Measurements from ENCODE around the gene COA3.

The COA3 gene

GRCh38 chr17:42760652-42761581 lies 37.6 kb downstream of the COA3 start, which contains the start of gene RAMP2:
TSS of gene RAMP2 (plus strand) at chr17:42761227. CDS start at chr17:42761262, 35 bp downstream.
- TF ChIP-seq POLR2A (IDR thresholded peaks at IDR 0.05; ENCODE audit: low read depth, low read length) (no peak), TAF1 (IDR thresholded peaks at IDR 0.05; ENCODE audit: borderline replicate concordance, low read depth, low read length) (no peak), POLR2AphosphoS5 (IDR thresholded peaks at IDR 0.05; ENCODE audit: low read depth, low read length) (no peak)
- FAIRE-seq (no peak), DNase-seq (ENCODE audit: insufficient read length) (no peak)

- peak; percentile 89 for FAIRE-seq
- TF ChIP-seq POLR2A (IDR thresholded peaks at IDR 0.05; ENCODE audit: low read depth, low read length) (no peak), POLR2AphosphoS5 (IDR thresholded peaks at IDR 0.05; ENCODE audit: low read depth, low read length) (no peak), TAF1 (IDR thresholded peaks at IDR 0.05; ENCODE audit: borderline replicate concordance, low read depth, low read length) (no peak)
- DNase-seq (ENCODE audit: insufficient read length), result no peak
These were observed 38.4 kb downstream of the COA3 start for GRCh38 chr17:42759982-42760651.

GRCh38 chr17:42754782-42755181 lies 43.7 kb downstream of the COA3 start:
- TF ChIP-seq POLR2A (IDR thresholded peaks at IDR 0.05; ENCODE audit: low read depth, low read length), result no peak
- TF ChIP-seq POLR2AphosphoS5 (IDR thresholded peaks at IDR 0.05; ENCODE audit: low read depth, low read length), result no peak
- no peak for TF ChIP-seq TAF1 (IDR thresholded peaks at IDR 0.05; ENCODE audit: borderline replicate concordance, low read depth, low read length)
- FAIRE-seq (no peak), DNase-seq (ENCODE audit: insufficient read length) (no peak)

GRCh38 chr17:42751628-42752027 lies 46.9 kb downstream of the COA3 start:
- DNase-seq (ENCODE audit: insufficient read length) (no peak), FAIRE-seq (no peak)
- no peak for TF ChIP-seq TAF1 (IDR thresholded peaks at IDR 0.05; ENCODE audit: borderline replicate concordance, low read depth, low read length)
- TF ChIP-seq POLR2AphosphoS5 (IDR thresholded peaks at IDR 0.05; ENCODE audit: low read depth, low read length), result no peak
- TF ChIP-seq POLR2A (IDR thresholded peaks at IDR 0.05; ENCODE audit: low read depth, low read length), result no peak

- TF ChIP-seq POLR2AphosphoS5 (IDR thresholded peaks at IDR 0.05; ENCODE audit: low read depth, low read length) (no peak), POLR2A (IDR thresholded peaks at IDR 0.05; ENCODE audit: low read depth, low read length) (no peak), TAF1 (IDR thresholded peaks at IDR 0.05; ENCODE audit: borderline replicate concordance, low read depth, low read length) (no peak)
- DNase-seq (ENCODE audit: insufficient read length) (no peak), FAIRE-seq (no peak)
These were observed 47.7 kb downstream of the COA3 start for GRCh38 chr17:42750739-42751344.

- TF ChIP-seq TAF1 (IDR thresholded peaks at IDR 0.05; ENCODE audit: borderline replicate concordance, low read depth, low read length) (no peak), POLR2A (IDR thresholded peaks at IDR 0.05; ENCODE audit: low read depth, low read length) (no peak), POLR2AphosphoS5 (IDR thresholded peaks at IDR 0.05; ENCODE audit: low read depth, low read length) (no peak)
- FAIRE-seq (no peak), DNase-seq (ENCODE audit: insufficient read length) (no peak)
These were observed 49.4 kb downstream of the COA3 start for GRCh38 chr17:42748908-42749798.

GRCh38 chr17:42748202-42748907 lies 50.1 kb downstream of the COA3 start:
- no peak for DNase-seq (ENCODE audit: insufficient read length)
- FAIRE-seq, result no peak
- no peak for TF ChIP-seq TAF1 (IDR thresholded peaks at IDR 0.05; ENCODE audit: borderline replicate concordance, low read depth, low read length)

Data from GM12892 (cell line).